CD4-positive, alpha-beta T cell treated with Interferon alpha-2 for 1 hour (primary cell): ENCODE measurements around the gene CENPVL1.
A peak's percentile ranks its signal among the peaks of the same experiment; 100 is the strongest.
"Not testable (repeated sequence)": the region's sequence is repeated elsewhere in the genome, so short reads cannot be mapped to it uniquely, and the experiment has no call there.

Source experiments
- DNase-seq, 2 donors: peaks; one replicate each; pipeline ENCODE4 v3.0.0-alpha.2; 2020 to 2022

The CENPVL1 gene

GRCh38 chrX:51710277-51711164 is at the start of gene CENPVL1:
Gene CENPVL1, plus strand, starts transcription at chrX:51710512. Its CDS starts 0 bp downstream, at chrX:51710512.
- not testable (repeated sequence) for DNase-seq

GRCh38 chrX:51665981-51666380 is 44.3 kb upstream of the CENPVL1 start:
- DNase-seq, result no peak

DNA sequence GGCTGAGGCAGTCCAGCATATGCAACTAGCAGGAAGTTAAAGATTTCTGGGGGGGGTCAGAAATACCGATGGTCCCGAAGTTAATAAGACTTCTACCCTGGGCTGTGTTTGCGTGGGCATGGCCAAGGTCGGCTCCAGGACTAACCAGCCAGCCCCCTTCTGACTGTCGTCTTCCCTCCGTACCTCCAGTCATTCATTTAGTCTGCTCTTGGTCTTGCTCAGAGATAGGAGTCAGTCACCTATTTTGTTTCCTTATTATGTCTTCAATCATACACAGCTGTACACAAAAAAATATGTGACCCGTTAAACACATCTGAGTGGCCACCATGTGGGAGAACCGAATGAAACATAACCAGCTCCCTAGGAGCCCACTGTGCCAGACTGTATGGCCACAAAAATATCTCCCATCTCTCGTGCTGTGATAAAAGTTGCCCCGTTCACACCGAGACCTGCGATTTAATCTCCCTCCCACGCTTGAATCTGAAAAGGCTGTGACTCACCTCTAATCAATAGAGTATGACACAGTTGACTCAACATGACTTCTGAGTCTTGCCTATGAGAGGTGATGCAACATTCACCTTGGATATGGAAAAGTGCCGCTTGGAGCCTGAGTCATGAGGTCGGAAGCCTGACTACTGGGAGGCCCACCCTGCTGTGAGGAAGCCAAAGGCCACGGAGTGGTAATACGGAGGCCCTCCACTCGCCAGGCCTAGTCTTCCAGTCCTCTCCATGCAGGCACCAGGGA is 30.5 kb upstream of the CENPVL1 start:
- DNase-seq, result not testable (repeated sequence)

GRCh38 chrX:51681808-51682719 is 28.2 kb upstream of the CENPVL1 start:
- DNase-seq, result not testable (repeated sequence)

DNA sequence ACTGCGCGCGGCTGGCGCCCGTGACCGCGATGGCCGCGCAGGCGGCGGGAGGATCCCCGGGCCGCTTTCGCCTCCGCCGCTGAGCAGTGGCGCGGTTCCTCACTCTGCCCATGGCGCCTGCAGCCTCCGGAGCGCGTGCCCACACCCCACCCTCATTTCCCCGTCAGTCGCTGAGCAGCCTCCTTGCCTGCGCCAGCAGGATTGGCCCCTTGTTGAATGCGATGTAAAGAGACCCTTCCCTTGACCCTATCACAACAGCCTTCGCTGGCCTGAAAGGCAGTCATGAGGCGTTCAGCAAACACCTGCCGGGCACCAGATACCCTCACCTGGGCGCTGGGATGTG is 27.6 kb upstream of the CENPVL1 start, which contains the start of gene CENPVL2:
Gene CENPVL2, minus strand, starts transcription at position 112 of the 343 bp plus-strand sequence. Its CDS starts 0 bp downstream, at position 112.
- DNase-seq, result not testable (repeated sequence)

GRCh38 chrX:51694254-51694653 is 16.1 kb upstream of the CENPVL1 start:
- no peak for DNase-seq

GRCh38 chrX:51697397-51697796 is 12.9 kb upstream of the CENPVL1 start:
- no peak for DNase-seq

GRCh38 chrX:51712943-51713647 is 2.8 kb downstream of the CENPVL1 start:
- DNase-seq, result not testable (repeated sequence)

GRCh38 chrX:51728202-51728601 is 17.9 kb downstream of the CENPVL1 start:
- DNase-seq, result no peak

DNA sequence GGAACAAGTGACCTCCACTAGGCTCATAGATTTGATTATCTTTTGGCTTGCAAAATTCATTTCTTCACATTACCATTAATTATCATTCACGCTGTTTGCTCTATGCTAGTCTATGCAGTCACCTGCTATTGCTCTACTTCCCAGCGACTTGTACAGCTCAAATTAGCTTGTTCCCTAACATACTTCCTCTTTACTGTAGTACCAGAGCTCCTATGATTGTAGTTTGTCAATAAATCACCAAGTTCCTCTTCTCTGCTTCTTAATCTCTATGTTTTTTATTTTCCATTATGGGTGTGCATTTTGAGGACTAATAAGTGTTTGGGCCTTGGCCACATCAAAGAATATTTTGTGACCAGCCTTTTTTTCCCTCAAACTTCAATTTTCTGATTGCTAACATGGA is 26.8 kb downstream of the CENPVL1 start:
- DNase-seq, result no peak

- DNase-seq, result no peak
These were observed 32.3 kb downstream of the CENPVL1 start for GRCh38 chrX:51742586-51742985.

GRCh38 chrX:51743179-51743957 is 33.1 kb downstream of the CENPVL1 start, which contains the start of gene GSPT2:
Gene GSPT2, plus strand, starts transcription at chrX:51743442. Its CDS starts 185 bp downstream, at chrX:51743627.
- peak; percentile 55 to 66 for DNase-seq

GRCh38 chrX:51747671-51748070 is 37.4 kb downstream of the CENPVL1 start:
- no peak for DNase-seq

GRCh38 chrX:51759055-51759839 is 48.9 kb downstream of the CENPVL1 start:
- DNase-seq, result no peak

DNA sequence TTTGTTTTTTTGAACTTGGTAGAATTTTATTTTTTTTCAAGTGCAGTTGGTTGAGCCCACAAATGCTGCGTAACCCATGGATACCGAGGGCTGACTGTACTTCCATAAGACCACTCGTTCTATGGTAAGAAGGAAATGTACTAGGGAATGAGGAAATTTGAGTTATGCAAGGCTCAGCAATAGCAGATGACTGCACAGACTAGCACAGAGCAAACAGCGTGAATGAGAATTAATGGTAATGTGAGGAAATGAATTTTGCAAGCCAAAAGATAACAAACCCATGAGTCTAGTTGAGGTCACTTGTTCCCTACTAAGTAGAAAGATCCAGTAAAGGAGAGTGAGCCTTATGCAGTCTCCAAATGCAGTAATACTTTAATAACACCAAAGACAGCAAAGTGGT is 50.3 kb downstream of the CENPVL1 start:
- DNase-seq, result no peak
